GM18519 (cell line): ENCODE data around the gene HLA-F.

Experiments used
- ATAC-seq: cut with Tn5 transposase; IDR thresholded peaks from one replicate; pipeline ENCODE4 v1.9.1; 2021; ENCODE audit warnings: mild to moderate bottlenecking, moderate library complexity; ENCODE audit not compliant: unreplicated experiment, low FRiP score

The HLA-F gene

DNA sequence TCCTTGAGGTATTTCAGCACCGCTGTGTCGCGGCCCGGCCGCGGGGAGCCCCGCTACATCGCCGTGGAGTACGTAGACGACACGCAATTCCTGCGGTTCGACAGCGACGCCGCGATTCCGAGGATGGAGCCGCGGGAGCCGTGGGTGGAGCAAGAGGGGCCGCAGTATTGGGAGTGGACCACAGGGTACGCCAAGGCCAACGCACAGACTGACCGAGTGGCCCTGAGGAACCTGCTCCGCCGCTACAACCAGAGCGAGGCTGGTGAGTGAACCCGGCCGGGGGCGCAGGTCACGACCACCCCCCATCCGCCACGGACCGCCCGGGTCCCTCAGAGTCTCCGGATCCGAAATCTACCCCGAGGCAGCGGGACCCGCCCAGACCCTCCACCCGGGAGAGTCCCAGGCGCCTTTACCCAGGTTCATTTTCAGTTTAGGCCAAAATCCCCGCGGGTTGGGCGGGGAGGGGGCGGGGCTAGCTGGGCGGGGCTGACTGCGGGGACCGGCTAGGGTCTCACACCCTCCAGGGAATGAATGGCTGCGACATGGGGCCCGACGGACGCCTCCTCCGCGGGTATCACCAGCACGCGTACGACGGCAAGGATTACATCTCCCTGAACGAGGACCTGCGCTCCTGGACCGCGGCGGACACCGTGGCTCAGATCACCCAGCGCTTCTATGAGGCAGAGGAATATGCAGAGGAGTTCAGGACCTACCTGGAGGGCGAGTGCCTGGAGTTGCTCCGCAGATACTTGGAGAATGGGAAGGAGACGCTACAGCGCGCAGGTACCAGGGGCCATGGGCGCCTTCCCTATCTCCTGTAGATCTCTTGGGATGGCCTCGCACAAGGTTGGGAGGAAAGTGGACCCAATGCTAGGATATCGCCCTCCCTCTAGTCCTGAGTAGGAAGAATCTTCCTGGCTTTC is 693 bp downstream of the HLA-F start:
- ATAC-seq = no peak

DNA sequence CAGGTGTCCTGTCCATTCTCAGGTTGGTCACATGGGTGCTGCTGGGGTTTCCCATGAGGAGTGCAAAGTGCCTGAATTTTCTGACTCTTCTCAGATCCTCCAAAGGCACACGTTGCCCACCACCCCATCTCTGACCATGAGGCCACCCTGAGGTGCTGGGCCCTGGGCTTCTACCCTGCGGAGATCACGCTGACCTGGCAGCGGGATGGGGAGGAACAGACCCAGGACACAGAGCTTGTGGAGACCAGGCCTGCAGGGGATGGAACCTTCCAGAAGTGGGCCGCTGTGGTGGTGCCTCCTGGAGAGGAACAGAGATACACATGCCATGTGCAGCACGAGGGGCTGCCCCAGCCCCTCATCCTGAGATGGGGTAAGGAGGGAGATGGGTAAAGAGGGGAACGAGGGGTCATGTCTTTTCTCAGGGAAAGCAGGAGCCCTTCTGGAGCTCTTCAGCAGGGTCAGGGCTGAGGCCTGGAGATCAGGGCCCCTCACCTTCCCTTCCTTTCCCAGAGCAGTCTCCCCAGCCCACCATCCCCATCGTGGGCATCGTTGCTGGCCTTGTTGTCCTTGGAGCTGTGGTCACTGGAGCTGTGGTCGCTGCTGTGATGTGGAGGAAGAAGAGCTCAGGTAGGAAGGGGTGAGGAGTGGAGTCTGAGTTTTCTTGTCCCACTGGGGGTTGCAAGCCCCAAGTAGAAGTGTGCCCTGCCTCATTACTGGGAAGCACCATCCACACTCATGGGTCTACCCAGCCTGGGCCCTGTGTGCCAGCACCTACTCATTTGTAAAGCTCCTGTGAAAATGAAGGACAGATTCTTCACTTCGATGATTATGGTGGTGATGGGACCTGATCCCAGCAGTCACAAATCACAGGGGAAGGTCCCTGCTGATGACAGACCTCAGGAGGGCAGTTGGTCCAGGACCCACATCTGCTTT is 2.0 kb downstream of the HLA-F start:
- ATAC-seq = no peak

DNA sequence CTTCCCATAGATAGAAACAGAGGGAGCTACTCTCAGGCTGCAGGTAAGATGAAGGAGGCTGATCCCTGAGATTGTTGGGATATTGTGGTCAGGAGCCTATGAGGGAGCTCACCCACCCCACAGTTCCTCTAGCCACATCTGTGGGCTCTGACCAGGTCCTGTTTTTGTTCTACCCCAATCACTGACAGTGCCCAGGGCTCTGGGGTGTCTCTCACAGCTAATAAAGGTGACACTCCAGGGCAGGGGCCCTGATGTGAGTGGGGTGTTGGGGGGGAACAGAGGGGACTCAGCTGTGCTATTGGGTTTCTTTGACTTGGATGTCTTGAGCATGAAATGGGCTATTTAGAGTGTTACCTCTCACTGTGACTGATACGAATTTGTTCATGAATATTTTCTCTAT is 2.8 kb downstream of the HLA-F start:
- no peak for ATAC-seq

DNA sequence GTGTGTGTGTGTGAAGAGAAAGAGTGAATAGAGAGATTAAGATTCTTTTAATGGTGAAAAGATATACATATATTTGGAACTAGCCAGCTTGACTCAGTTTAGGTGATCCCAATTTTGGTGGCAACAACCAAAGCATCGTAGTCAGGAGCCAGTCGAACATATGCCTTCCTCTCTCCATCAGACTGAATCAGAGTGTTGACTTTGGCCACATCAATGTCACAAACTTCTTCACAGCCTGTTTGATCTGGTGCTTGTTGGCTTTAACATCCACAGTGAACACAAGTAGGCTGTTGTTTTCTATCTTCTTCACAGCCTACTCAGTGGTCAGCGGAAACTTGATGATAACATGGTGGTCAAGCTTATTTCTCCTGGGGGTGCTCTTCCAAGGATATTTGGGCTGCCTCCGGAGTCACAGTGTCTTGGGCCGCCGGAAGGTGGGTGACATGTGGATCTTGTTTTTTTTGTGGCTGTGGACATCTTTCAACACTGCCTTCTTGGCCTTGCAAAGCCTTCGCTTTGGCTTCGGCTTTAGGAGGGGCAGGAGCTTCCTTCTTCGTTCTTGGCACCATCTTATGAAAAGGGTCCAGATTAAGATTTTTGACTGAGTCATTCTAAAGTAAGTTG is 3.4 kb downstream of the HLA-F start:
- ATAC-seq = no peak

DNA sequence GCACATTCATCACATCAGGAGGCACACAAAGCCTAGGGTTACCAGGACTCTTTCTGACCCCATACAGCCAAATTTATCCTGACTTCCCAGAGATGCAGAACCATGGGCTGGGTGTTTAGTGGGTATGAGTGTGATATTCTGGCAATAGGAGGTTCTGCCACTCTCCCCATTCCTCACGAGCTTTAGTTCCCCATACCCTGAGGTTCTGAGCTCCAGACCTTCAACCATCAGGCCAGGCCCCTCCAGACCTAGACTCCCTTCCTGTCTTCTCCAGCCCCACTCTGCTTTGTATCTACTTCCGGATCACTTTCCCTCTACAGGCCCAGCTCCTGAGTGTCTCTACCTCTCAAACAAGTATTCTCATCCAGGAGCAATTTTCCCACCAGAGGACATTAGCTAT is 4.4 kb downstream of the HLA-F start:
- ATAC-seq = no peak

- no peak for ATAC-seq
Observed at GRCh38 chr6:29728173-29728874, 5.1 kb downstream of the HLA-F start.

DNA sequence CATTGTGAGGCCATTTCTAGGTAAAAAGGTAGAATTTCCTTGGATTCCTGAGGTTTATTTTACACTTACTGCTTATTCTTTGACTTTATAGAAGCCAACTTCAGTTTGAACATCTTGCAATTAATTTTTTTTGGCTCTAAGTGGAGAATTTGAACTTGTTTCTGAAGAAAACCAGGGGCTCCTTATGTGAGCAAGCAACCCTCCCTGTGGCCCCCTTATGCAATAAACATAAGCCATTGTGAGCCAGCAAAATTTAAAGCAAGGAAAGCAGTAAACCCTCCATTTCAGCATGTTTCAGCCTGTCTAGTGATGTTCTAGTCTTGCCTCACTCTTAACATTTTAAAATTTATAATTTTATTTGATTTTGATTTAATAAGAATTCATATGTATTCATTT is 5.6 kb downstream of the HLA-F start:
- ATAC-seq = no peak

DNA sequence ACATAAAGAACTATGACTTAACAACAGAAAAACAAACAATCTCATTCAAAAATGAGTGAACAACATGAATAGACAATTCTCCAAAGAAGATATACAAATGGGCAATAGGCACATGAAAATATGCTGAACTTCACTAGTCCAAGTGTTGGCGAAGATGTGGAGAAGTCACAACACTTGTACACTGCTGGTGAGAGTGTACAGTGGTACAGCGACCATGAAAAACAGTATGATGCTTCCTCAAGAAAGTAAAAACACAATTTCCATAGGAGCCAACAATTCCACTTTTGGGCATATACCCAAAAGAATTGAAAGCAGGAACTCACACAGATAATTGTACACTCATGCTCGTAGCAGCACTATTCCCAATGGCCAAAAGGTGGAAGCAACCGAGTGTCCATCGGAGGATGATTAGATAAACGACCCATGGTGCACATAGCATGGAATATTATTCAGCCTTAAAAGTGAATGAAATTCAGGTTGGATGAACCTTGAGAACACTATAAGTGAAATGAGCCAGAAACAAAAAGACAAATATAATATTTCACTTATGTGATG is 6.6 kb downstream of the HLA-F start:
- no peak for ATAC-seq

- no peak for ATAC-seq
Observed at GRCh38 chr6:29730575-29731126, 7.4 kb downstream of the HLA-F start.

DNA sequence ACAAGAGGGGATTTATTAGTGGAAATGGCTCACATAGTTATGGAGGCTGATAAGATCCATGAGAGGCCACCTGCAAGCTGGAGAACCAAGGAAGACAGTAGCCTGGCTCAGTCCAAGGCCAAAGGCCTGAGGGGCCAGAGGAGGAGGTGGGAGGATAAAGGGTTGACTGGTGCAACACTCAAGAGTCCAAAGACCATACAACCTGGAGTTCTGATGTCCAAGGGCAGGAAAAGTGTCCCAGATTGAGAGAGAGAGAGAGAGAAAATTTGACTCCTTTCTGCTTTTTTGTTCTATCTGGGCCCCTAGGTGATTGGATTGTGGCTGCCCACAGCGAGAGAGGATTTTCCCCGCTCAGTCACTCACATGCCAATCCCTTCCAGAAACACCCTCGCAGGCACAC is 8.0 kb downstream of the HLA-F start:
- no peak for ATAC-seq

DNA sequence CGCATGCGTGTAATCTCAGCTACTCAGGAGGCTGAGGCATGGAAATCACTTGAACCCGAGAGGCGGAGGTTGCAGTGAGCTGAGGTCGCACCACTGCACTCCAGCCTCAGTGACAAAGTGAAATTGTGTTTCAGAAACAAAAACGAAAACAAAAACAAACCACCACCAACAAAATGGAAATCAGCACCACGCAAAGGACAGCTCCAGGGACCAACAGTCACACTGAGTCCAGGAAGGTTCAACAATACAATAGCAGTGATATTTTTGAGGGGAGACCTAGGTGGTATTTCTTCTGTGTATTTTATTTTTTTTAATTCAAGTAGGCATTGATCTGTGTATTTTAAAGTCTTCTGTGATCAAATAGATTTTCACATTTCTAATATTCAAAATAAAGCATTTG is 9.8 kb downstream of the HLA-F start:
- no peak for ATAC-seq

GRCh38 chr6:29734046-29735018 is 11.1 kb downstream of the HLA-F start:
- ATAC-seq = no peak

DNA sequence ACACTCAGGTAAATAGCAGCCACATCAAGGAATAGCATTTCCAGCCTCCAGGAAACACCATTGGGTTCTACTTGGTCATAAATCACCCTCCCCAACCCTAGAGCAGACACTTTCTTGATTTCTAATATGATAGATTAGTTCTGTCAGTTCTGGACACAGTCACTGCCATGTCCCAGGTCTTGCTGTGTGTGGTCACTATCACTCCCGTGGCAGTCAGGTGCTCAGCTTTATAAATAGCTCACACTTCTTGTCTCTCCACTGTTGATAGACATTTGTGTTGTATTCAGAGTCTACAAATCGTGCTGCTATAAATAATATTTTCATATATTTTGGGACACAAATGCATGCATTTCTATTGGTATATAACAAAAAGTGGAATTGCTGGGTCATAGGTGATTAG is 13.3 kb downstream of the HLA-F start:
- no peak for ATAC-seq

- ATAC-seq = no peak
Observed at GRCh38 chr6:29737707-29738630, 14.7 kb downstream of the HLA-F start.

DNA sequence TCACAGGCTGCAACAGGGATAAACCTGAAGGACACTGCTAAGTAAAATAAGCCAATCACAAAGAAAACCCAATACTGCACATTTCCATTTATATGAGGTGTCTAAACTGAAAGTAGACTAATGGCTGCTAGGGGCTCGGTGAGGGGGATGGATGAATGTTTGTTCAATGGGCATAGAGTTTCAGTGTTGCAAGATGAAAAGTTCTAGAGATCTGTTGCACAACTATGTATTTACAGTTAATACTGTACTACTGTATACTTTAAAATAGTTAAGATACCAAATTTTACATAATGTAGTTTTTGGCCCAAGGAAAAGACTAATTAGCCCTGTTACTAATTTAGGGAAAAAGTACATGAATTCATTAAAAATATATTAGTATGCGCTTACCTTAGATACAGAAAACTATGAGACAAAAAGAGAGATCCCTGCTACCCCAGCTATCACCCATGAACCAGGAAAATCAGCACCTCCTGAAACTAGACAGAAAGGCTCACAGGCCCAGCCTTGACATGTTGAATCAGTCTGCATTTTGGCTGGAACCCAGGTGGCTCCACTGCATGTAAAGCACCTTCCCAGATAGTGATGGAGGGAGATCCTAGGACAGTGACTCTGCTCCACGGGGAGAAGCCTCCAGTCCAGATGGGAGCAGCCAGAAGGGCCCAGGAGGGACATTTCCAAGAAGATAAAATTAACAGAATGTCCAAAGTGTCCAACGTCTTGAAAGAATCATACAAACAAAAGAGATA is 16.1 kb downstream of the HLA-F start:
- no peak for ATAC-seq

GRCh38 chr6:29739882-29740261 is 16.6 kb downstream of the HLA-F start:
- no peak for ATAC-seq

DNA sequence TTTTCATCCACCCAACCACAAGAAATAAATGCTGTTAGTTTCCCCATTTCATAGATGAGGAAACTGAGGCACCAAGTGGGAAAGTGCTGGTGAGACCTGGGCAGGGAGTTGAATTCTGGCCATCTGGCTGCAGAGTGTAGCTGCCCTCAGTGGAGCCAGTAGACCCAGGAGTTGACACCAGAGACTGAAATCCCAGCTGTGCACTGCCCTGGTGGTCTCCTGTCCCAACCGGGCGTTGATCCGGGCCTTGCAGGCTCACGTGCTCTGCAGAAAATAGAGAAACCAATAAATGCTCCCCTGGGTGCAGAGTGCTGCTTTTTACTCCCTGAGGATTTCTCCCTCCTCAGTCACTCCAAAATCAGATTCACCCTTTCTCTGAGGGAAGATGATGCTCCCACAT is 18.4 kb downstream of the HLA-F start:
- no peak for ATAC-seq
